ENCODE data around the gene CACFD1.

GRCh38 chr9:133478851-133479711 is 19.3 kb downstream of the CACFD1 start, which contains the start of gene SLC2A6:
- no peak for TF ChIP-seq CTCF (IDR thresholded peaks at IDR 0.05; ENCODE audit: low read depth, low read length, poor library complexity, severe bottlenecking)
- no peak for TF ChIP-seq EZH2phosphoT487 (IDR thresholded peaks at IDR 0.05; ENCODE audit: borderline replicate concordance, low read length)

All from DOHH2 (cell line).